Inferior parietal cortex (tissue), 1 donor: ENCODE results near the gene CYP11A1.

ENCODE experiments used
- DNase-seq: peaks from one replicate; pipeline ENCODE4 v3.0.0-alpha.2; 2016; ENCODE audit errors: extremely low spot score

Gene CYP11A1

GRCh38 chr15:74322558-74323180 is 44.8 kb downstream of the CYP11A1 start:
- DNase-seq: peak; percentile 50

- peak; percentile 67 for DNase-seq
These were observed 46.8 kb downstream of the CYP11A1 start for GRCh38 chr15:74320352-74321247.

GRCh38 chr15:74319596-74320351 is 47.7 kb downstream of the CYP11A1 start:
- DNase-seq: no peak

GRCh38 chr15:74319138-74319460 is 48.3 kb downstream of the CYP11A1 start:
- DNase-seq: no peak

- no peak for DNase-seq
These were observed 48.9 kb downstream of the CYP11A1 start for GRCh38 chr15:74318376-74319137.

GRCh38 chr15:74317820-74318375 is 49.5 kb downstream of the CYP11A1 start:
- no peak for DNase-seq

- no peak for DNase-seq
These were observed 51.3 kb downstream of the CYP11A1 start for GRCh38 chr15:74316141-74316540.

GRCh38 chr15:74315626-74316025 is 51.8 kb downstream of the CYP11A1 start:
- no peak for DNase-seq

GRCh38 chr15:74314795-74315438 is 52.5 kb downstream of the CYP11A1 start:
- no peak for DNase-seq

- no peak for DNase-seq
These were observed 53.6 kb downstream of the CYP11A1 start for GRCh38 chr15:74313889-74314288.

GRCh38 chr15:74312445-74313007 is 54.9 kb downstream of the CYP11A1 start:
- no peak for DNase-seq

GRCh38 chr15:74311734-74312444 is 55.6 kb downstream of the CYP11A1 start:
- no peak for DNase-seq

GRCh38 chr15:74307827-74308811 is 59.3 kb downstream of the CYP11A1 start:
- peak; percentile 72 for DNase-seq

GRCh38 chr15:74306781-74307217 is 60.6 kb downstream of the CYP11A1 start:
- no peak for DNase-seq

GRCh38 chr15:74305687-74306086 is 61.8 kb downstream of the CYP11A1 start:
- DNase-seq: no peak

GRCh38 chr15:74304431-74304830 is 63.0 kb downstream of the CYP11A1 start:
- no peak for DNase-seq

- no peak for DNase-seq
These were observed 63.6 kb downstream of the CYP11A1 start for GRCh38 chr15:74303741-74304309.

- DNase-seq: peak; percentile 38
These were observed 64.6 kb downstream of the CYP11A1 start for GRCh38 chr15:74302821-74303359.
